HEK293T (cell line): ENCODE measurements around the gene MAGI3.

Source experiments
- CTBP1 ChIP-seq: fragments of 450-650 bp; IDR thresholded peaks from 2 replicates; pipeline ENCODE4 v1.6.1; 2016; ENCODE audit warnings: borderline replicate concordance
- ELF4 ChIP-seq: fragments of 450-650 bp; IDR thresholded peaks from 2 replicates; pipeline ENCODE4 v1.6.1; 2017; ENCODE audit warnings: antibody characterized with exemption
- FOXA1 ChIP-seq: fragments of 450-650 bp; IDR thresholded peaks from 2 replicates; pipeline ENCODE4 v1.6.1; 2016; ENCODE audit warnings: mild to moderate bottlenecking
- FOXK2 ChIP-seq: fragments of 450-650 bp; IDR thresholded peaks from 2 replicates; pipeline ENCODE4 v1.6.1; 2016; ENCODE audit warnings: mild to moderate bottlenecking
- FOXM1 ChIP-seq: fragments of 450-650 bp; IDR thresholded peaks from 2 replicates; pipeline ENCODE4 v1.6.1; 2017; ENCODE audit warnings: mild to moderate bottlenecking, borderline replicate concordance
- PKNOX1 ChIP-seq: fragments of 450-650 bp; IDR thresholded peaks from 2 replicates; pipeline ENCODE4 v1.6.1; 2016
- SP1 ChIP-seq: fragments of 450-650 bp; IDR thresholded peaks from 2 replicates; pipeline ENCODE4 v1.6.1; 2017
- SUZ12 ChIP-seq: fragments of 450-650 bp; IDR thresholded peaks from 2 replicates; pipeline ENCODE4 v1.6.1; 2016; ENCODE audit warnings: mild to moderate bottlenecking
- TARDBP ChIP-seq: fragments of 450-650 bp; IDR thresholded peaks from 2 replicates; pipeline ENCODE4 v1.6.1; 2016
- ZNF384 ChIP-seq: fragments of 450-650 bp; IDR thresholded peaks from 2 replicates; pipeline ENCODE4 v1.6.1; 2016

GRCh38 chr1:113565621-113566020 lies 175.3 kb downstream of the MAGI3 start:
- TF ChIP-seq FOXA1: no peak
- TF ChIP-seq SUZ12: no peak
- no peak for TF ChIP-seq TARDBP
- no peak for TF ChIP-seq PKNOX1
- no peak for TF ChIP-seq FOXK2
- TF ChIP-seq SP1: no peak
- TF ChIP-seq CTBP1: no peak
- no peak for TF ChIP-seq ZNF384
- no peak for TF ChIP-seq FOXM1
- TF ChIP-seq ELF4: no peak
